ENCODE results near the gene ABL2.
"Not testable (repeated sequence)": the region's sequence is repeated elsewhere in the genome, so short reads cannot be mapped to it uniquely, and the experiment has no call there.

The ABL2 gene

DNA sequence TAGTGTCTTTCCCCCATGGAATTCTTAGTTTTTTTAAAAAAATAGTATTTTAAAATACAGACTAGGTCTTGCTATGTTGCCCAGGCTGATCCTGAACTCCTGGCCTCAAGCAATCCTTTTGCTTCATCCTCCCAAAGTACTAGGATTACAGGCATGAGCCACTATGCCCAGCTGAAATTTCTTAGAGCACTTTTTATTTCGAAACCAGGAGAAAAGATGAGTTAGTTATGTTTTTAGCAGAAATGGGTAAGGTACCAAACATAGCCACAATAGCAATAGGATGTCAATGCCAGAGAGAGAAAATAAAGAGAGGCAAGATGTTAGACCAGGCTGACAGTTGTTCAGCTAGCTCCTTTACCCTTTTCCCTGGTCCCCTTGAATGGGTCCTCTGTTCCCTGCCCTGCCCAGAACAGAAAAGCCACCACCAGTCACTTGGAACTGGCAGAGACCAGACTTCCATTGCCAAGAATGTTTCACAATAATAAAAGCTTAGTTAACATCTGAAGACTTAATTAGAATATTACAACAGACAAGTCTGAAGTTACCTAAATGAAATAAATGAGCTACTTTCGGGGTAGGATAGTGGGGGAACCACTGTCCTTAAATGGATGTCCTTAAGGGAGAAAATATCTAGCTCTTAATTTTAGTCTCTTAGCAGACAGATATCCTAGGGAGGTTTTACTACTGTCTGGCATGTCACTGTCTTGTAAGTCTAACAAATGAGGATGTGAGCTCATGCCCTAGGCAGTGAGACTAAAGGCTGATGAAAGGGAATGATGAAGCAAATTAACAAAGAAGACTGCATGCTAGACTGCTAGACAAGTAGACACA lies 54.3 kb downstream of the ABL2 start:
- no peak for FAIRE-seq
- no peak for DNase-seq (ENCODE audit: extremely low spot score, insufficient read length, low read depth)

DNA sequence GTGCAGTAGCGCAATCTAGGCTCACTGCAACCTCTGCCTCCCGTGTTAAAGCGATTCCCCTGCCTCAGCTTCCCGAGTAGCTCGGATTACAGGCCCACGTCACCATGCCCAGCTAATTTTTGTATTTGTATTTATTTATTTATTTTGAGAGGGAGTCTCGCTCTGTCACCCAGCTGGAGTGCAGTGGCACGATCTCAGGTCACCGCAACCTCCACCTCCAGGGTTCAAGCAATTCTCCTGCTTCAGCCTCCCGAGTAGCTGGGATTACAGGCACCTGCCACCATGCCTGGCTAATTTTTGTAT lies 59.1 kb downstream of the ABL2 start:
- not testable (repeated sequence) for DNase-seq (ENCODE audit: extremely low spot score, insufficient read length, low read depth); FAIRE-seq

GRCh38 chr1:179169616-179170467 lies 59.6 kb downstream of the ABL2 start:
- DNase-seq (ENCODE audit: extremely low spot score, insufficient read length, low read depth), result no peak
- no peak for FAIRE-seq

DNA sequence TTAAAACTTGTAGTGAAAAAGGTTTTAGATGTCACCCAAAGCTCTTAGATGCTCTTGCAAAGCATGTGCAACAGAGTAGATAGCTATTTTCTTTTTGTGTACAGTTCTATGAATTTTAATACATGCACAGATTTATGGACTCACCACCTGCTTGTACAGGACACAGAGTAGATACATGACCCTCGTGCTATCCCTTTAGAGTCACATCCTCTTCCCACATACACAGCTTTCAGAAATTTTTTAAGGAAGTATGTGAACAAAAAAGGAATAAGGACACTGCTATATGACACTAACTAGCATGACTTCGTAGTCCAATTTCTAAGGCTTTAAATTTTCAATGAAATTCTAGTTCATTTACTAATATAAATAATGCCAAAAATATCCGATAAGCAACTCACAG lies 60.9 kb downstream of the ABL2 start:
- DNase-seq (ENCODE audit: extremely low spot score, insufficient read length, low read depth) (no peak), FAIRE-seq (no peak)

DNA sequence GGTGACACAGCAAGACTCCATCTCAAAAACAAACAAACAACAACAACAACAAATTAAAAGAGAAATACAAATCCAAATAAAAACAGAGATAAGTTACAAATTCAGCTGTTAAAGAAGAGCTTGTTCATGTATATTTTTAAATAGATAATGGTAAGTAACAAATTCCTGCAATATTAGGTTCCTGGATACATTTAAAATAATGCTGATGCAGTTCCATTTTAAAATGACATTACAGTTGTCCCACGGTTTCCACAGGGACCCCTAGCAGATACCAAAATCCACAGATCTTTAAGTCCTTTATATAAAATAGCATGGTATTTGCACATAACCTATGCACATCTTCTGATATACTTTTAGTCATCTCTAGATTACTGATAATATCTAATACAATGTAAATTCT lies 61.5 kb downstream of the ABL2 start:
- DNase-seq (ENCODE audit: extremely low spot score, insufficient read length, low read depth), result no peak
- no peak for FAIRE-seq

- no peak for DNase-seq (ENCODE audit: extremely low spot score, insufficient read length, low read depth)
- FAIRE-seq, result peak; percentile 9
Observed at GRCh38 chr1:179167418-179167777, 62.1 kb downstream of the ABL2 start.

- FAIRE-seq, result no peak
- DNase-seq (ENCODE audit: extremely low spot score, insufficient read length, low read depth), result no peak
Observed at GRCh38 chr1:179166663-179167417, 62.6 kb downstream of the ABL2 start.

DNA sequence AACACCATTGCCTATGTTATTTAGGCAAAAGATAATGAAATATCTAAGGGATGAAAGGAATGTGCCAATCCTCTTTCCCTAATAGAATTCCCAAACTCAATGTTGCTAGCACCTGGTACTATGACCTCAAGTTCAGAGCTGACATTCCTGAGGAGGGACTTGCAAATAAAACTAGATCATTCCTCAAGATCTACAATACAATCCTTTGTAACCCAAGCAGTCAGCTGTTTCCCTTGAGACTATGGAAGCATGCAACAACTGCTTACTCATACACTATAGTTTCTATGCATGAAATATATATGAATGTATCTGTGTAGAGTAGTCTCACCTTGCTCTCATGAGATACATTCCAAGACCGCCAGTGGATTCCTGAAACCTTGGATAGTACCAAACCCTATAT lies 65.0 kb downstream of the ABL2 start:
- DNase-seq (ENCODE audit: extremely low spot score, insufficient read length, low read depth) (no peak), FAIRE-seq (no peak)

- DNase-seq (ENCODE audit: extremely low spot score, insufficient read length, low read depth) (no peak), FAIRE-seq (no peak)
Observed at GRCh38 chr1:179156708-179157107, 72.8 kb downstream of the ABL2 start.

- FAIRE-seq (no peak), DNase-seq (ENCODE audit: extremely low spot score, insufficient read length, low read depth) (no peak)
Observed at GRCh38 chr1:179156026-179156425, 73.5 kb downstream of the ABL2 start.

GRCh38 chr1:179155615-179156014 lies 73.9 kb downstream of the ABL2 start:
- DNase-seq (ENCODE audit: extremely low spot score, insufficient read length, low read depth), result no peak
- FAIRE-seq, result no peak

DNA sequence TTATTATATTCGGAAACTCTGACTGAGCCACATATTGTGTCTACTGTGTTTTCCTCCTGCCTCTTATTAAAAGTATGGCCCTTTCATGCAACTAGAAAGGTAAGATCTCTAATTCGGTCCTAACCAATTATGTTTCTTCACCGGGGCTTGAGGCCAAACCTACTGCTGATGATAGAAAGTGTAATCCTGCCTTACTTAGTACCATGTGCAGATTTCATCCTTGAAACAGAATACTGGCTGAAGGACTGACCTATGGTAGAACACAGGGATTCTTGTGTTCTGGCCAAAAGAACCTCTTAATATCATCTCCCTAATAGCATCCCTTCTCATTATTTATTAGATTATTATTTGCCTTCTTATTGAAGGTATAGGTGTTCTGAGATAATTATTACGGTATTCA lies 75.0 kb downstream of the ABL2 start:
- DNase-seq (ENCODE audit: extremely low spot score, insufficient read length, low read depth) (no peak), FAIRE-seq (no peak)

DNA sequence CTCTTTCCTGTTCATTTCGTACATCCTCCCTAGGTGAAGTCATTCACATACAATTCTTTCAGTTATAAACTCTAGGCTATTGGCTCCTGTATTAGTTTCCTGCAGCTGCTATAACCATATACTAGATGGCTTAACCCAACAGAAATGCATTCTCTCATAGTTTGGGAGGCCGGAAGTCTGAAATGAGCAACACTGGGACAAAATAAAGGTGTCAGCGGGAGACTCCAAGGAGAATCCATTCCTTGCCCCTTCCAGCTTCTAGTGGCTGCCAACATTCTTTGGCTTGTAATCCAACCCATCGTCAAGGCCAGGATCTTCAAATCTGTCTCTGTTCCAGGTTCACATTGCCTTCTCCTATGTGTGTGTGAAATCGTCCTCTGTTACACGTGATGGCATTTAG lies 76.3 kb downstream of the ABL2 start:
- no peak for FAIRE-seq
- no peak for DNase-seq (ENCODE audit: extremely low spot score, insufficient read length, low read depth)

DNA sequence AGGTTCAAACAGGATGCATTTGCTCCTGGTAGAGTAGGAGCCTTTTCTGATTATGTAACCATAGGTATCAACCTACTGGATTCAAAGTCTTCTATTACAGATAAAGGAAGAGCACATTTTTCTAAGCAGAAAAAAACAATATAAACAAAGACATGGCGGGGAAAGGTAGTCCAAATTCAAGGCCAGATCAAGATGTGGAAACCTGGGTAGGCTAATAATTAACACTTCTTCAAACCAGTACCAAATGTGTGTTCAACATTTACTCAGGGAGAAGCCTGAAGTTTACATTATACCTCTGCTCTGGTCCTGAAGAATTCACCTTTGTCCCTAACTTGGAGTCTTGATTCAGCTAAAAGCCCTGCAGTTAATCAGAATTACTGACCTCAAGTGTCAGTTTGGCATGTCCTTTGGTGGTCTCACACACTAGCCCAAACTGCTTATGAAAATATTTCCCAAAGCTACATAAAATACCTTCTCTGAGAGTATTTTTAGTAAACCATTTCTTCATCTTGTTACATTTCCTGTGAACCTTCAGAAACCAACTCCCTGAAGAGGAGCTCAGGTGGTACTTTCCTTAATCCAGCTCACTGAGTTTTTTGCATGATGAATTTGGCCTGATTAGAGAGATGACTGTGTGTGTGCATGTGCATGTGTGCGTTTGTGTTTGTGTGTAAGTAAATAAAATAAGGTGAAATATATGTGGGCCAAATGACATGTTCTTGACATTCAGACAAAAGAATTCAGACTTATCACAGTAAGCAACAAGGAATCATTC lies 77.4 kb downstream of the ABL2 start:
- FAIRE-seq, result peak; percentile 5
- no peak for DNase-seq (ENCODE audit: extremely low spot score, insufficient read length, low read depth)

DNA sequence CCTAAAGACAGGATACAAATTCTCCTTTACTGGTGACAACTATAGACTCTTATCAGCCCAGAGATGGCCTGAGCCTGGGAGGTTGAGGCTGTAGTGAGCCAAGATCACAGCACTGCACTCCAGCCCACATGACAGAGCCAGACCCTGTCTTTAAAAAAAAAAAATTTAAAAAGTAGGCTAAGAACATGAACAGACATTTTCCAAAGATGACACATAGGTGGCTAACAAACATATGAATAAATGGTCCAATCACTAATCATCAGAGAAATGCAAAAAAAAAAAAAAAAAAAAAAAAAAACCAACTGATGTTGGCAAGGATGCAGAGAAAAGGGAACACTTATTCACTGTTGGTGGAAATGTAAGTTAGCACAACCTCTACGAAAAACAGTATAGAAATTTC lies 82.6 kb downstream of the ABL2 start:
- no peak for FAIRE-seq
- no peak for DNase-seq (ENCODE audit: extremely low spot score, insufficient read length, low read depth)

GRCh38 chr1:179146476-179146875 lies 83.0 kb downstream of the ABL2 start:
- no peak for FAIRE-seq
- DNase-seq (ENCODE audit: extremely low spot score, insufficient read length, low read depth), result no peak

- DNase-seq (ENCODE audit: extremely low spot score, insufficient read length, low read depth), result no peak
- FAIRE-seq, result no peak
Observed at GRCh38 chr1:179145521-179145920, 84.0 kb downstream of the ABL2 start.

GRCh38 chr1:179144626-179145025 lies 84.9 kb downstream of the ABL2 start:
- FAIRE-seq, result no peak

GRCh38 chr1:179143322-179143721 lies 86.2 kb downstream of the ABL2 start:
- FAIRE-seq (no peak), DNase-seq (ENCODE audit: extremely low spot score, insufficient read length, low read depth) (no peak)

More at GRCh38 chr1:179144626-179145025, 84.9 kb downstream of the ABL2 start:
- DNase-seq (ENCODE audit: extremely low spot score, insufficient read length, low read depth), result no peak

DNA sequence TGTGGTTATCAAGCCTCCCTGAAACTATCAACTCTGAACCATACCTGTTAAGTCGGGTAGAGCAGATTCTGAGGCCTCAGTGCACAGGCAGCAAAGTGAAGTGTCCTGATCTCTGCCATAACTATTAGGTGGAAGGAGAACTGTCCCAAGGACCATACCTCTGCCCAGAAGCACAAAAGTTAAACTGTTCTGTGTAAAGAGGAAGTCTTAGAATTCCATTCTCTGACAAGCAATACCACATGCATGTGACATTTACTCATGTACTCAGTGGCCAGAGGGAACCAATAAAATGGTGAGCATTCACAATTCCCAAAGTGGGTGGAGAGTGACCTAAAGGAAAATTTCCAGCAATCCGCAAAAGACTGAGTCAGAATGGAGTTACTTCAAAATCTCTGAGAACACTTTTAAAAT lies 86.6 kb downstream of the ABL2 start:
- DNase-seq (ENCODE audit: extremely low spot score, insufficient read length, low read depth) (no peak), FAIRE-seq (no peak)
